ENCODE results near the gene CD180.

Gene CD180

GRCh38 chr5:67201897-67202549, 5.4 kb upstream of the CD180 start:
- no peaks in the 10 kb centered on the region for H3K9me3 ChIP-seq (ENCODE audit: control insufficient read depth, low read length)
- H3K4me1 ChIP-seq (ENCODE audit: control insufficient read depth, insufficient read depth, low read length), result no peaks in the 10 kb centered on the region
- H3K4me3 ChIP-seq (ENCODE audit: insufficient read depth, low read depth, low read length), result no peak overlapping the region
- H3K27ac ChIP-seq (ENCODE audit: insufficient read depth, low read depth, low read length, poor library complexity, severe bottlenecking), result no peak overlapping the region
- 89 to 95% methylated on average over 5 to 6 of the region's 6 CpGs for WGBS, 2 experiments
- H3K36me3 ChIP-seq (ENCODE audit: control insufficient read depth, insufficient read depth, low read length), result no peaks in the 10 kb centered on the region
- H3K27me3 ChIP-seq (ENCODE audit: control insufficient read depth, insufficient read depth, low read length, poor library complexity, severe bottlenecking), result no peaks in the 10 kb centered on the region

GRCh38 chr5:67200809-67201562, 4.4 kb upstream of the CD180 start:
- Histone ChIP-seq H3K27ac (ENCODE audit: insufficient read depth, low read depth, low read length, poor library complexity, severe bottlenecking) (no peak overlapping the region), H3K4me3 (ENCODE audit: insufficient read depth, low read depth, low read length) (no peak overlapping the region), H3K9me3 (ENCODE audit: control insufficient read depth, low read length) (no peaks in the 10 kb centered on the region), H3K4me1 (ENCODE audit: control insufficient read depth, insufficient read depth, low read length) (no peaks in the 10 kb centered on the region), H3K27me3 (ENCODE audit: control insufficient read depth, insufficient read depth, low read length, poor library complexity, severe bottlenecking) (no peaks in the 10 kb centered on the region), H3K36me3 (ENCODE audit: control insufficient read depth, insufficient read depth, low read length) (no peaks in the 10 kb centered on the region)
- 89% methylated on average over 2 of the region's 2 CpGs; no CpG with 5 or more reads in 1 of the 2 experiments for WGBS, 2 experiments

GRCh38 chr5:67199859-67200258, 3.3 kb upstream of the CD180 start:
- Histone ChIP-seq H3K27me3 (ENCODE audit: control insufficient read depth, insufficient read depth, low read length, poor library complexity, severe bottlenecking) (no peaks in the 10 kb centered on the region), H3K27ac (ENCODE audit: insufficient read depth, low read depth, low read length, poor library complexity, severe bottlenecking) (no peak overlapping the region), H3K36me3 (ENCODE audit: control insufficient read depth, insufficient read depth, low read length) (no peaks in the 10 kb centered on the region), H3K4me1 (ENCODE audit: control insufficient read depth, insufficient read depth, low read length) (no peaks in the 10 kb centered on the region), H3K9me3 (ENCODE audit: control insufficient read depth, low read length) (no peaks in the 10 kb centered on the region), H3K4me3 (ENCODE audit: insufficient read depth, low read depth, low read length) (no peak overlapping the region)

DNA sequence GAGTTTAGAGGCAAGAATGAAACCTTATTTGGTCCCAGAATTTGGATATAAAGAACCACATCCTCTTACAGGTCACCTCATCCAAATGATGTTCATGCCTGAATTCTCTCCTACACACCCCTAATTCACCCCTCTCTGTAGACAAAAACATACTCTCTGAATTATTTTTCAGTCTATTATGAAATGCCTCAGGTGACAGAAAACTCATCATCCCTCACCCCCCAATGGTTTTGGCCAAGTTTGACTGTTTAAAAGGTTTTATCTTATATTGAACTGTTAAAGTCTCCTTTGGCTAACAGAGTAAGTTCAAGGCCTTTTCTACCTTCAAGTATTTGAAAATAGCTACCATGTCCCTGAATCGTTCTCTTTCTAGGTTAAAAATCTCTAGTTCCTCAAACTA, 2.3 kb upstream of the CD180 start:
- Histone ChIP-seq H3K27ac (ENCODE audit: insufficient read depth, low read depth, low read length, poor library complexity, severe bottlenecking) (no peak overlapping the region), H3K9me3 (ENCODE audit: control insufficient read depth, low read length) (no peaks in the 10 kb centered on the region), H3K4me3 (ENCODE audit: insufficient read depth, low read depth, low read length) (no peak overlapping the region), H3K27me3 (ENCODE audit: control insufficient read depth, insufficient read depth, low read length, poor library complexity, severe bottlenecking) (no peaks in the 10 kb centered on the region), H3K4me1 (ENCODE audit: control insufficient read depth, insufficient read depth, low read length) (no peaks in the 10 kb centered on the region), H3K36me3 (ENCODE audit: control insufficient read depth, insufficient read depth, low read length) (no peaks in the 10 kb centered on the region)
- 85% methylated on average over 1 of the region's 1 CpG for WGBS, 2 experiments

DNA sequence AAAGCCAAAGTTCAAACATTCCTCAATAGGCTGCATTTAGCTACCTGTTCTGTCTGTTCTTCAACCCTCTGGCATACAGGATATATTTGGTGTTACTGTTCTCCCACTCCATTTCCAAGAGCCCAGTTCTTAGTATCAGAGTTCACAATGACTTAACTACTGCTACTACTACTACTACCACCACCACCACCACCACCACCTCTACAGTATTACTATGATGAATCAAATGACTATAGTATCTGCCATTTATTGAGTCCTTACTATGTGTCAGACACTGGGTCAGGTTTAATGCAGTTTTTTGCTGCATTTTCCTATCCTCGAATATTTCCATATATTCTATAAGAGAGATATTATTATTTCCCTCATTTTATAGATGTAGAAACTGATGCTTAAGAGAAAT, 937 bp upstream of the CD180 start:
- no peak overlapping the region for H3K4me3 ChIP-seq (ENCODE audit: insufficient read depth, low read depth, low read length)
- H3K27ac ChIP-seq (ENCODE audit: insufficient read depth, low read depth, low read length, poor library complexity, severe bottlenecking), result no peak overlapping the region
- H3K27me3 ChIP-seq (ENCODE audit: control insufficient read depth, insufficient read depth, low read length, poor library complexity, severe bottlenecking), result no peaks in the 10 kb centered on the region
- no peaks in the 10 kb centered on the region for H3K9me3 ChIP-seq (ENCODE audit: control insufficient read depth, low read length)
- no peaks in the 10 kb centered on the region for H3K36me3 ChIP-seq (ENCODE audit: control insufficient read depth, insufficient read depth, low read length)
- WGBS, 2 experiments, result no CpG with 5 or more reads among the region's 1 CpG
- H3K4me1 ChIP-seq (ENCODE audit: control insufficient read depth, insufficient read depth, low read length), result no peaks in the 10 kb centered on the region

DNA sequence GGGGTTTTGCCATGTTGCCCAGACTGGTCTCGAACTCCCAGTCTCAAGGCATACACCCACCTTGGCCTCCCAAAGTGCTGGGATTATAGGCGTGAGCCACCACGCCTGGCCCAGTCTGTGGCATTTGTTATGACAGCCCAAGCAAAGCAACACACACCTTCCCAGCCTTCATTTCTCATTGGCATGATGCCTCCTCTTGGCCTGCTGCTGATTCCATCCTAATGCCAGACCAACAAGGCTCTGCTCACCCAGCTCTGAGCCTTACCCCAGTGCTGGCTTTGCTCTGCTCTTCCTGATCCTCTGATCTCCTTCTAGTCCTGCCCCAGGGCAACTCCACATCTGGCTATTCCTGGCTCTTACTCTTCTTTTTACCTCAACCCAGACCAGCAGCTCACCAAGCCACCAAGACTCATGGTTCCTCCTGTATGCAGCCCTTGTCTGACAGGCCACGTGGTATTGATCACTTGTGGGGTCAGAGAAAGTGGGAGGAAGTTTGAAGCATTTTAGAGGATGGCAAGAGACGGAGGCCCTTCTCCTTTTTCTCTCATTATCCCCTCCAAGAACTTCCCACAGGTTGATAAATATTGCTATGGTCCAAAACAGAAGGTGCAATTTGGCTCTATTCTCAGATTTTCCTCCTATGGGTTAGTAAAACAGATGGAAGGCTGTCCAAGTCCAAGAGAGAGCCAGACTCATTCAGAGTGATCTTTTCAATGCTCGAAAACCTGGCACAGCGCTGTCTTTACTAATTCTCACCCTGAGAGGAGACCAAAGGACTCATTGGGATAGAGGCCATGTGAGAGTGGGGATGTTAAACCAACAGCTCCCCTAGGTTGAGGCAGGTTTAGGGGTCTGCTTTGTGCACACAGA, 958 bp downstream of the CD180 start:
- no peak overlapping the region for H3K4me3 ChIP-seq (ENCODE audit: insufficient read depth, low read depth, low read length)

DNA sequence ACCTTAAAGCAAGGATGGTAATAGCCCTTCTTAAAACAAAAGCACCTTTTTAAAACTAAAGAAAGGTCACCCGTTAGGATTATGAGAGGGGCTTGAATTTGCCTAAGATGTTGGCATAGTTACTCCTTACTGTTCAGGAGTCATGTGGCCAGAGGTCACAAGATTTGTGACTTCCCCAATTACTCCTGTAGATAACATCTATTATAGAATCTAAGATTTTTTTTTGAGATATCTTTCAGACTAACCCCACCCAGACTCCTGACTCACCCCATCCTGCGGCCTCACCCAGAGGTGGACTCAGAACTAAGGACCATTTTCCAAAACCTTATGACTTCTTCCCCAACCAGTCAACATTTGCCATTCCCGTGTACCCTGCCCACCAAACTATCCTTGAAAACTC, 2.4 kb downstream of the CD180 start:
- Histone ChIP-seq H3K27me3 (ENCODE audit: control insufficient read depth, insufficient read depth, low read length, poor library complexity, severe bottlenecking) (no peaks in the 10 kb centered on the region), H3K36me3 (ENCODE audit: control insufficient read depth, insufficient read depth, low read length) (no peaks in the 10 kb centered on the region), H3K4me1 (ENCODE audit: control insufficient read depth, insufficient read depth, low read length) (no peaks in the 10 kb centered on the region), H3K27ac (ENCODE audit: insufficient read depth, low read depth, low read length, poor library complexity, severe bottlenecking) (no peak overlapping the region), H3K4me3 (ENCODE audit: insufficient read depth, low read depth, low read length) (no peak overlapping the region), H3K9me3 (ENCODE audit: control insufficient read depth, low read length) (no peaks in the 10 kb centered on the region)
- 97 to 98% methylated on average over 2 to 3 of the region's 3 CpGs for WGBS, 2 experiments

More for the DNA sequence above, 958 bp downstream of the CD180 start:
- Histone ChIP-seq H3K27ac (ENCODE audit: insufficient read depth, low read depth, low read length, poor library complexity, severe bottlenecking) (no peak overlapping the region), H3K4me1 (ENCODE audit: control insufficient read depth, insufficient read depth, low read length) (no peaks in the 10 kb centered on the region), H3K36me3 (ENCODE audit: control insufficient read depth, insufficient read depth, low read length) (no peaks in the 10 kb centered on the region), H3K27me3 (ENCODE audit: control insufficient read depth, insufficient read depth, low read length, poor library complexity, severe bottlenecking) (no peaks in the 10 kb centered on the region), H3K9me3 (ENCODE audit: control insufficient read depth, low read length) (no peaks in the 10 kb centered on the region)
- 96% methylated on average over 6 of the region's 7 CpGs for WGBS, 2 experiments

- no peaks in the 10 kb centered on the region for H3K9me3 ChIP-seq (ENCODE audit: control insufficient read depth, low read length)
- no peak overlapping the region for H3K27ac ChIP-seq (ENCODE audit: insufficient read depth, low read depth, low read length, poor library complexity, severe bottlenecking)
- H3K27me3 ChIP-seq (ENCODE audit: control insufficient read depth, insufficient read depth, low read length, poor library complexity, severe bottlenecking), result no peaks in the 10 kb centered on the region
- no peak overlapping the region for H3K4me3 ChIP-seq (ENCODE audit: insufficient read depth, low read depth, low read length)
- no peaks in the 10 kb centered on the region for H3K4me1 ChIP-seq (ENCODE audit: control insufficient read depth, insufficient read depth, low read length)
- 95 to 96% methylated on average over 2 of the region's 2 CpGs for WGBS, 2 experiments
- no peaks in the 10 kb centered on the region for H3K36me3 ChIP-seq (ENCODE audit: control insufficient read depth, insufficient read depth, low read length)
These were observed 3.2 kb downstream of the CD180 start for GRCh38 chr5:67193439-67193807.

DNA sequence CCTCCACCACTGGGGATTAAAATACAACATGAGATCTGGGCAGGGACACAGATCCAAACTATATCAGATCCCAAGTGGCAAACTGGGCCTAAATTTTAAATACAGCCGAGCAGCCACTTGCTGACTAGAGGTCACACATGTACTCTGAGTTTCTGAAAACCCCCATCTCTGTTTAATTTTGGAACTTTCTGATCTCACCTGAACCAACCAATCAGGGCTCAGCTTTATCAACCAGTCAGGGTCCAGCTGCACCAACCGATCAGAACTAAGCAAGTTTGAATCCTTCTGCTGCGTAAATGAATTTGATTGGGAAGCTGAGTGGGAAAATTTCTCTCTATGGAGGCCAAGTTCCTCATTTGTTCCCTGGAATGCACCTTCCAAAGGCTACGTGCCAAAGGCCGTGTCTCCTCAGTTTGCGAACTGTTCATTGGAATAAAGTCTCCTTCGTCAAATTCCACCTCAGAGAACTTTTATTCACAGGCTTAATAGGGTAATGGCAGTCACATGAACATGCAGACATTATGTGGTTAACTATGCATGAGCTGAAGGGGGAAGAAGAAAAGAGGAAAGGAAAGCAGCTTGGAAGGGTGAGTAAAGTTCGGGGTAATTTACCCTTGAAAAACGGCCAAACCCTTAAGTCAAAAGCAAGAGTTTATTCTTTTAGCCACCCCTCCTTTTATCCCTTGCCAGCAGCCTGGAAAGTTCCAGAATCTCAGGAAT, 3.7 kb downstream of the CD180 start:
- H3K4me3 ChIP-seq (ENCODE audit: insufficient read depth, low read depth, low read length), result no peak overlapping the region
- H3K9me3 ChIP-seq (ENCODE audit: control insufficient read depth, low read length), result no peaks in the 10 kb centered on the region

More for the DNA sequence above, 3.7 kb downstream of the CD180 start:
- no peak overlapping the region for H3K27ac ChIP-seq (ENCODE audit: insufficient read depth, low read depth, low read length, poor library complexity, severe bottlenecking)
- H3K36me3 ChIP-seq (ENCODE audit: control insufficient read depth, insufficient read depth, low read length), result no peaks in the 10 kb centered on the region
- no peaks in the 10 kb centered on the region for H3K27me3 ChIP-seq (ENCODE audit: control insufficient read depth, insufficient read depth, low read length, poor library complexity, severe bottlenecking)
- H3K4me1 ChIP-seq (ENCODE audit: control insufficient read depth, insufficient read depth, low read length), result no peaks in the 10 kb centered on the region
- 94 to 95% methylated on average over 9 of the region's 9 CpGs for WGBS, 2 experiments

All from ectodermal cell (in vitro differentiated cells).